Smooth muscle cell (in vitro differentiated cells): ENCODE results near the gene HINFP. TPM values are rescaled to one million over a fixed set of nuclear protein-coding genes. Genes with fewer than 3 reads are reported as not detected.

Source experiments
- DNase-seq: peaks from one replicate; lab custom pipeline; 2025; ENCODE audit not compliant: unreplicated experiment; lab: John Stamatoyannopoulos, UW
- H2AFZ ChIP-seq: fragments of 200-600 bp; sonication (generic); 2 replicates; pipeline ENCODE4 v1.6.0; 2016; ENCODE audit warnings: antibody characterized with exemption, low read depth, mild to moderate bottlenecking
- H3F3A ChIP-seq: fragments of 200-600 bp; sonication (generic); 2 replicates; pipeline ENCODE4 v1.6.0; 2017; ENCODE audit warnings: antibody characterized with exemption, low read depth
- H3K27ac ChIP-seq: fragments of 200-600 bp; sonication (generic); 2 replicates; pipeline ENCODE4 v1.5.1; 2016; ENCODE audit warnings: low read depth, mild to moderate bottlenecking
- H3K27me3 ChIP-seq: fragments of 200-600 bp; sonication (generic); 2 replicates; pipeline ENCODE4 v1.6.1; 2016; ENCODE audit warnings: low read depth, mild to moderate bottlenecking
- H3K36me3 ChIP-seq: fragments of 200-600 bp; sonication (generic); 2 replicates; pipeline ENCODE4 v1.5.1; 2016; ENCODE audit warnings: low read depth
- H3K4me1 ChIP-seq: fragments of 200-600 bp; sonication (generic); 2 replicates; pipeline ENCODE4 v1.5.1; 2016; ENCODE audit warnings: low read depth
- H3K4me2 ChIP-seq: fragments of 200-600 bp; sonication (generic); 2 replicates; pipeline ENCODE4 v1.6.0; 2016; ENCODE audit warnings: mild to moderate bottlenecking
- H3K4me3 ChIP-seq: fragments of 200-600 bp; sonication (generic); 2 replicates; pipeline ENCODE4 v1.5.1; 2016; ENCODE audit warnings: mild to moderate bottlenecking
- H3K79me2 ChIP-seq: fragments of 200-600 bp; sonication (generic); 2 replicates; pipeline ENCODE4 v1.6.0; 2016; ENCODE audit warnings: low read depth, mild to moderate bottlenecking
- H3K9ac ChIP-seq: fragments of 200-600 bp; sonication (generic); 2 replicates; pipeline ENCODE4 v1.6.0; 2016; ENCODE audit warnings: low read depth
- H3K9me3 ChIP-seq: fragments of 200-600 bp; sonication (generic); replicated peaks from 2 replicates; pipeline ENCODE4 v1.5.1; 2016; ENCODE audit warnings: low read depth
- H4K20me1 ChIP-seq: fragments of 200-600 bp; sonication (generic); 2 replicates; pipeline ENCODE4 v1.6.0; 2016; ENCODE audit warnings: low read depth
- WGBS: methylation state at CpG from one replicate; pipeline ENCODE4 v1.1.7; 2016; ENCODE audit warnings: low lambda C conversion rate; 5-methylcytosine and 5-hydroxymethylcytosine counted together
- polyA plus RNA-seq: library from polyadenylated mRNA; unstranded; fragments of >200 nt; fragmentation: Nextera tagmentation; extraction: Ambion mirVana; gene quantifications from 2 replicates; pipeline ENCODE4 v1.2.1, GENCODE V29; 2016
- total RNA-seq: library from RNA; depleted of rRNA; stranded (reverse); fragments of >200 nt; gene quantifications from 2 replicates; pipeline ENCODE4 v1.2.3, GENCODE V29; 2014
- TF ChIP-seq, protein P1 (sequence below): fragments of 200-600 bp; sonication (generic); IDR thresholded peaks from 2 replicates; pipeline ENCODE4 v1.5.1; 2017; ENCODE audit warnings: borderline replicate concordance, mild to moderate bottlenecking, antibody characterized with exemption; ENCODE audit not compliant: insufficient read depth, poor library complexity, severe bottlenecking

Gene HINFP
- total and polyA plus RNA-seq, 2 experiments from 2014 or later = 15.6 to 17.3 TPM

DNA sequence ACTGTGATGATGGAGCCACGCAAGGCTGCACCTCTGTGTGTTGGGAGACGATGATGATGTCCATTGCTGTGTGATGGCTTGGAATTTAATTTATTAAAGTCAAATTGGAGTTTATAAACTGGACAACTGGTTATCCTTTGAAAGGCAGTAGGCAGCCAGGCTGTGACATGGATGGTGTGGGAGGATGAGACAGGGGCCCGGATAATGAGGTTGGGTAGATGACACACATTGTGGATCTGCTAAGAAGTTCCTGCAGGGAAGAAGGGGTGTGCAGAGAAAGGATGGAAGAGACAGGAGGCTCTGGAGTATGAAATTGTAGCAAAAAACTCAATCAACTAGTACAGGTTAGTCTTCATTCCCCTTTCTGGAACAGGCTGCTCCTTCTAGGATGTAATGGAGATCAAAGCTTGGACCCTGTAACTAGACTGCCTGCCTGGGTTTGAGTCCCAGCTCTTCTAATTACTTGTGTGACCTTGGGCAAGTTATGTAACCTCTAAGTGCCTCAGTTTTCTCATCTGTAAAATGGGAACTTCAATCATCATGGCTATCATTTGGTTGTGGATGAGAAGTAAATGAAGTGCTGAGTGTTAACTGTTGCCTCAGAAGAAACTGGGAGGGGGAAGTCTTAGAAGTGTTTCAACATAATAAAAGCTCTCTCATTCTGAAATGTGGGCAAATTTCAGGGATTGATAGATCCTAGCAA, 4.2 kb upstream of the HINFP start:
- Histone ChIP-seq H3K79me2 (peaks cover 5% of the 10 kb centered on the region), H3K4me2 (no peak overlapping the region), H3K4me1 (peaks cover under 1% of the 10 kb centered on the region), H3K4me3 (no peak overlapping the region), H3K9me3 (no peaks in the 10 kb centered on the region), H3K36me3 (no peaks in the 10 kb centered on the region), H3K27me3 (no peaks in the 10 kb centered on the region), H3K9ac (no peak overlapping the region), H2AFZ (no peak overlapping the region), H3F3A (no peaks in the 10 kb centered on the region), H3K27ac (no peak overlapping the region), H4K20me1 (peaks cover 2% of the 10 kb centered on the region)
- WGBS = 86% methylated on average over 3 of the region's 3 CpGs
- DNase-seq = no peak
- TF ChIP-seq, protein P1, sequence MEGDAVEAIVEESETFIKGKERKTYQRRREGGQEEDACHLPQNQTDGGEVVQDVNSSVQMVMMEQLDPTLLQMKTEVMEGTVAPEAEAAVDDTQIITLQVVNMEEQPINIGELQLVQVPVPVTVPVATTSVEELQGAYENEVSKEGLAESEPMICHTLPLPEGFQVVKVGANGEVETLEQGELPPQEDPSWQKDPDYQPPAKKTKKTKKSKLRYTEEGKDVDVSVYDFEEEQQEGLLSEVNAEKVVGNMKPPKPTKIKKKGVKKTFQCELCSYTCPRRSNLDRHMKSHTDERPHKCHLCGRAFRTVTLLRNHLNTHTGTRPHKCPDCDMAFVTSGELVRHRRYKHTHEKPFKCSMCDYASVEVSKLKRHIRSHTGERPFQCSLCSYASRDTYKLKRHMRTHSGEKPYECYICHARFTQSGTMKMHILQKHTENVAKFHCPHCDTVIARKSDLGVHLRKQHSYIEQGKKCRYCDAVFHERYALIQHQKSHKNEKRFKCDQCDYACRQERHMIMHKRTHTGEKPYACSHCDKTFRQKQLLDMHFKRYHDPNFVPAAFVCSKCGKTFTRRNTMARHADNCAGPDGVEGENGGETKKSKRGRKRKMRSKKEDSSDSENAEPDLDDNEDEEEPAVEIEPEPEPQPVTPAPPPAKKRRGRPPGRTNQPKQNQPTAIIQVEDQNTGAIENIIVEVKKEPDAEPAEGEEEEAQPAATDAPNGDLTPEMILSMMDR = no peak

DNA sequence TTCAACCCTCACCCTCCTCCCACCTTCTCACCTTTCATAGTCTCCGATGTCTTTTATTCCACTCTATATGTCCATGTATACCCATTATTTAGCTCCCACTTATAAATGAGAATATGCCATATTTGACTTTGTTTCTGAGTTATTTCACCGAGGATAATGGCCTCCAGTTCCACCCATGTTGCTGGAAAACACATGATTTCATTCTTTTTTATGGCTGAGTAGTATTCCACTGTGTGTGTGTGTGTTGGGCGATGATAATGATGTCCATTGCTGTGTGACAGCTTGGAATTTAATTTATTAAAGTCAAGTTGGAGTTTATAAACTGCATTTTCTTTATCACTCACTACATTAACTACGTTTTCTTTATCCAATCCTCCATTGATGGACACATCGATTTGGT, 3.2 kb upstream of the HINFP start:
- TF ChIP-seq, protein P1 = no peak
- no peak overlapping the region for H3K4me3 ChIP-seq

DNA sequence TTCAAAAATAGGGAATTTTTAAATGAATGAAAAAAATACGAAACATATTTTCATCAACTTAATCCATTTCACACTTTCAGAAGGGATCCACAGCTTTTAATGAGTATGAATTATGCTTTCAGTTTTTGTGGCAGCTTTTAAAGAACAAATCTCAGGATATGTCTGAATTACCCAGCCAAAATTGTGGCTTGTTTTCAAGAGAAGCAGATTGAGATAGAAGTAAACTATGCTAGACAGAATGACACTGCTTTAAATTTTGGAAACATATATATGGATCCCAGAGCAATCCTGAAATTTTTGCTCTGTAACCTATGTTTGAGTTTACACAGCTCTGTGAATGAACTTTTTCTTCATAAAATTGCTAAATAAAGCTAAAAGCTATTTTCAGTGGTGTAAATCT, 2.4 kb upstream of the HINFP start:
- WGBS = 100% methylated on average over 1 of the region's 1 CpG
- H3K79me2 ChIP-seq = peaks cover 21% of the 10 kb centered on the region
- H3K4me1 ChIP-seq = peaks cover 6% of the 10 kb centered on the region
- no peak overlapping the region for H3K4me2 ChIP-seq
- H3K27me3 ChIP-seq = no peaks in the 10 kb centered on the region
- no peak overlapping the region for H2AFZ ChIP-seq
- H4K20me1 ChIP-seq = peaks cover 8% of the 10 kb centered on the region
- no peak overlapping the region for H3K4me3 ChIP-seq
- no peaks in the 10 kb centered on the region for H3K36me3 ChIP-seq
- DNase-seq = no peak
- no peaks in the 10 kb centered on the region for H3K9me3 ChIP-seq
- no peak overlapping the region for H3K27ac ChIP-seq
- TF ChIP-seq, protein P1 = no peak
- H3F3A ChIP-seq = no peaks in the 10 kb centered on the region
- H3K9ac ChIP-seq = no peak overlapping the region

More for the DNA sequence above, 3.2 kb upstream of the HINFP start:
- H3K4me1 ChIP-seq = peaks cover 6% of the 10 kb centered on the region
- peaks cover 15% of the 10 kb centered on the region for H3K79me2 ChIP-seq
- no peak overlapping the region for H2AFZ ChIP-seq
- no peaks in the 10 kb centered on the region for H3K9me3 ChIP-seq
- H3K36me3 ChIP-seq = no peaks in the 10 kb centered on the region
- no peak overlapping the region for H3K27ac ChIP-seq
- no peaks in the 10 kb centered on the region for H3F3A ChIP-seq
- no peak overlapping the region for H3K9ac ChIP-seq
- H4K20me1 ChIP-seq = peaks cover 8% of the 10 kb centered on the region
- no peak for DNase-seq
- WGBS = 96% methylated on average over 5 of the region's 5 CpGs
- H3K4me2 ChIP-seq = no peak overlapping the region
- H3K27me3 ChIP-seq = no peaks in the 10 kb centered on the region

DNA sequence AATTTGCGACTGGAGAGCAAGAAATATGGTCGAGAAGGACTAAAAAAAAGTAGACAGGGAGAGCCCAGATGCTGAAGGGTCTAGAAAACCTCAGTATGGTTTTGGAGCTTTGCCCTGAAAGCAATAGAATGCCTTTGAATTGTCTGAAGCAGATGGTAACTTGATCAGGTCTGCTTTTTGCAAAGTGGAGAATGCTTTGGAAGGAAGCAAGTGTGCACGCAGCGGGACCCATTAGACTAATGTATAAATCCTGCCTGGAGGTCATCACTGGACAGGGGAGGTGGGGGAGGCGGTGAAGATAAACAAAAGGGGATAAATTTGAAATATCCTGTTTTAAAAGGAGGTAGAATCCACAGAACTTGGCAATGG, 757 bp upstream of the HINFP start:
- peak overlapping the region; percentile 48 for H3K27ac ChIP-seq
- peaks cover 6% of the 10 kb centered on the region for H3K4me1 ChIP-seq
- no peaks in the 10 kb centered on the region for H3K36me3 ChIP-seq
- H3K9ac ChIP-seq = peak overlapping the region; percentile 73
- H4K20me1 ChIP-seq = peaks cover 8% of the 10 kb centered on the region
- TF ChIP-seq, protein P1 = no peak
- peak overlapping the region; percentile 88 for H3K4me3 ChIP-seq
- H3F3A ChIP-seq = no peaks in the 10 kb centered on the region
- H3K9me3 ChIP-seq = no peaks in the 10 kb centered on the region
- no peaks in the 10 kb centered on the region for H3K27me3 ChIP-seq
- 38% methylated on average over 5 of the region's 5 CpGs for whole genome bisulfite sequencing
- peaks cover 27% of the 10 kb centered on the region for H3K79me2 ChIP-seq
- peak overlapping the region; percentile 89 for H3K4me2 ChIP-seq
- DNase-seq = no peak
- H2AFZ ChIP-seq = peak overlapping the region; percentile 87
